Measurements from ENCODE around the gene RASSF7. TPM values are rescaled to one million over a fixed set of nuclear protein-coding genes. Genes with fewer than 3 reads are reported as not detected.

The RASSF7 gene
- total RNA-seq, 1 donor from 2014 or later, result 179 TPM

- no peak for DNase-seq (ENCODE audit: low spot score)
Measured at GRCh38 chr11:532986-533585, 27.7 kb upstream of the RASSF7 start.

DNA sequence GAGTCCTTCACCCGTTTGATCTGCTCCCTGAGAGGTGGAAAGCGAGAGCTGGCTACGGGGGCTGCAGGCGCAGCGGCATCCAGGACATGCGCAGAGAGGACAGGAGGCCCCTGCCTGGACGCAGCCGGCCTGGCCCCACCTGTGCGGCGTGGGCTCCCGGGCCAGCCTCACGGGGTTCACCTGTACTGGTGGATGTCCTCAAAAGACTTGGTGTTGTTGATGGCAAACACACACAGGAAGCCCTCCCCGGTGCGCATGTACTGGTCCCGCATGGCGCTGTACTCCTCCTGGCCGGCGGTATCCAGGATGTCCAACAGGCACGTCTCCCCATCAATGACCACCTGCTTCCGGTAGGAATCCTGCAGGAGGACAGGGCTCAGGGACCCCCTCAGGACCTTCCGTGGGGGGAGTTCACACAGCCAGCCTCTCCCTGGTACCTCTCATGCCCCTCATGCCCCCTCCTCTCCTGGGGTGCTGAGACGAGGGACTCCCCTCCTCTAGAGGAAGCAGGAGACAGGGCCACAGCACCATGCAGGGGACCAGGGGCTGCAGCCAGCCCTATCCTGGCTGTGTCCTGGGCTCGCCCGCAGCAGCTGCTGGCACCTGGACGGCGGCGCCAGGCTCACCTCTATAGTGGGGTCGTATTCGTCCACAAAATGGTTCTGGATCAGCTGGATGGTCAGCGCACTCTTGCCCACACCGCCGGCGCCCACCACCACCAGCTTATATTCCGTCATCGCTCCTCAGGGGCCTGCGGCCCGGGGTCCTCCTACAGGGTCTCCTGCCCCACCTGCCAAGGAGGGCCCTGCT is 27.0 kb upstream of the RASSF7 start:
- no peak for DNase-seq (ENCODE audit: low spot score)

DNA sequence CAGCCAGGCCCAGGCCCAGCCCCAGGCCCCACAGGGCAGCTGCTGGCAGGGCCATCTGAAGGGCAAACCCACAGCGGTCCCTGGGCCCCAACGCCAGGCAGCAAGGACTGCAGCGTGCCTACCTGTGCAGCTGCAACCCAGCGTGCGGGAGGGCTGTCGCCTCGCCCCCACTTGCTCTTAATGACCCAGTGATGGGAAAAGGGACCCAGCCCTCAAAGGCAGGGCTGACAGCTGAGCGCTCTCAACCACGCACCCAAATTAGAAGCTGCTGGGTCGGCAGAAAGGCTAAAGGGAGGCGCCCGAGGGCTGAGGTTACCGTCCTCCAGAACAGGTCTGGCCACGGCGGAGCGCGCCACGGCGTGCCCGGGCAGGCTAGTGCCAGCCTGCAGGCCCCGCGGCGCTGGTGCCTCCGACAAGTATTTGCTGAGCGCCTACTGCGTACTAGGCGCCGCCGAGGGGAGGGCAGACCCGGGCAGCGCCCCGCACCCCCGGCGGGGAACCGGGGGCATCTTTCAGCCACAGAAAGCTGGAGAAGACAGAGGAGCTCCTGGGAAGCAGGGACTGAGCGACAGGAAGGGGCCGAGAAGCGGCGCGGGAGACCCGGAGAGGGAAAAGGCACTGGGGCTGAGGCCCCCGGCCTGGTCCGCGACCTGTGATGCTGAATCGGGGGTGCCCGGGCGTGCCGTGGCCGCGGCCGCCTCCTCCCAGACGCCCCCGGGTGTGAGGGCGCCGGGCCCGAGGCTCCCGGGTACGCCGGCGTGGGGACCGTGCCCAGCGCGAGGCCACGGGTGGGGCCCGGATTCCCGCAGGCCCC is 26.2 kb upstream of the RASSF7 start:
- DNase-seq (ENCODE audit: low spot score), result no peak

DNA sequence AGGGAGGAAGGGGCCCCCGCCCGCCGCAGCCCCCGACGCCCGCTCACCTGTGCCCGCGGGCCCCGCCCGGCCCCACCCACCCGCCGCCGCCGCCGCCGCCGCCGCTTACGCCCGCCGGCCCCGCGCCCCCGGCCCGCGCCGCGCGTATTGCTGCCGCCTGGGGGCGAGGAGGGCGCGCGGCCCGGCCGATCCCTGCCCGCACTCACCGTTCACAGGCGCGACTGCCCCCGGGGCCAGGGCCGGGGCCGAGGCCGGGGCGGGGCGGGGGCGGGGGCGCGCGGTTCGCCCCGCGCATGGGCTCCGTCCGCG is 25.6 kb upstream of the RASSF7 start:
- no peak for DNase-seq (ENCODE audit: low spot score)

- peak; percentile 94 for DNase-seq (ENCODE audit: low spot score)
Measured at GRCh38 chr11:535519-536454, 25.0 kb upstream of the RASSF7 start, which contains the start of gene HRAS. TSS of gene HRAS (minus strand) at chr11:535576.

DNA sequence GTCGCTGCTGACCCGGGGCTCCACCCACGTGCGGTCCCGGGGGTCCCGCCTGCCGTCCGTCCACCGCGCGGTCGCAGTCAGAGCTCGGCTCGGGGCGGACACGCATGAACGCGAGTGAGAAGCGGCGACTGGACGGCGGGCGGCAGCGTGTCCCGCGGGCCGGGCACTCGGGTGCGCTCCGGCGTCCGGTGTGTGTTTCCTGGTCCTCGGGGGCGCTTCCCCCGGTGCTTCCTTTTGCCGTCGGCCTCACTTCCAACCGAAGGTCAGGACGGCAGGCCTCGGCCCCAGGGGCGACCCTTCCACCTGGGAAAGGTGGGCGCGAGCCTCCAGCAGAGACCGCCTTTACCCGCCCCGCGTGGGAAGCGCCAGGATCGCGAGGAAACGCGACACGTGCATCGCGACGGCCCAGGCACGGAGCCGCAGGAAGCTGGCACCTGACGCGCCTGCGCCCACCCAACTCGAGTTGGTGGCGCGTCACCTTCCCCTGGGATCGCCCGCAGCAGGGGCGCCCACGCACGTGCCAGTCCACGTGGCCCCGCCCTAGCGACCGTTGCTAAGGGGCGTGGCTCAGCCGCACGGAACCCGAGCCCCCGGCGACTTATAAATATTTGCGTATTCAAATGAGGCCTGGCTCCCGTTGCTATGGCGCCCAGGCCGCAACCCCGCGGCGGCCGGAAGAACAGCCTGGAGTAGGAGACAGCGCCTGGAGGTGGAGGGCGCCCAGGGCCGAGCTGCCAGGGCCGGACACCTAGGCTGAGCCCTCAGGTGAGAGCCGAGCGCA is 23.7 kb upstream of the RASSF7 start, which contains the start of gene LRRC56:
LRRC56 (plus strand) TSS at position 687 of the 781 bp plus-strand sequence. CDS start 3,158 bp downstream, outside the sequence.
- peak; percentile 88 for DNase-seq (ENCODE audit: low spot score)

GRCh38 chr11:537622-538430 is 22.9 kb upstream of the RASSF7 start:
- DNase-seq (ENCODE audit: low spot score), result no peak

GRCh38 chr11:538431-539051 is 22.2 kb upstream of the RASSF7 start:
- DNase-seq (ENCODE audit: low spot score), result no peak

GRCh38 chr11:539971-540481 is 20.7 kb upstream of the RASSF7 start:
- no peak for DNase-seq (ENCODE audit: low spot score)

GRCh38 chr11:540583-541432 is 20.0 kb upstream of the RASSF7 start:
- DNase-seq (ENCODE audit: low spot score), result no peak

GRCh38 chr11:541433-541885 is 19.3 kb upstream of the RASSF7 start:
- DNase-seq (ENCODE audit: low spot score), result no peak

DNA sequence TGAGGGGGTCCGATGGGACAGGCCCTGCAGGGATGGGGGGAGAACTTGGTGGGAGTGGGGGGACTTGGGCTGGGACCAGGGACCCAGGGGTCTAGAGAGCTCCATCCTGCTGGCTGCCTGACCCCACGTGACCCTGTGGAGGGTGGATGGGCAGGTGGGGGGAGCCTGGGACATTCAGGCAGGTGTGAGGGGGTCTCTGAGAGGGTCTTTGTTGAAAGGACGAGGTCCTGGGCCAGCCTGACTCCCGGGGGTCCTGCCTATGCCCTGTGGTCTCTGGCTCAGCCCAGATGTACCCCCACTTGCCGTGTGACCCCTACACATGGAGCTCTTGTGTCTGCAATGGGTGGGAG is 16.0 kb upstream of the RASSF7 start:
- no peak for DNase-seq (ENCODE audit: low spot score)

DNA sequence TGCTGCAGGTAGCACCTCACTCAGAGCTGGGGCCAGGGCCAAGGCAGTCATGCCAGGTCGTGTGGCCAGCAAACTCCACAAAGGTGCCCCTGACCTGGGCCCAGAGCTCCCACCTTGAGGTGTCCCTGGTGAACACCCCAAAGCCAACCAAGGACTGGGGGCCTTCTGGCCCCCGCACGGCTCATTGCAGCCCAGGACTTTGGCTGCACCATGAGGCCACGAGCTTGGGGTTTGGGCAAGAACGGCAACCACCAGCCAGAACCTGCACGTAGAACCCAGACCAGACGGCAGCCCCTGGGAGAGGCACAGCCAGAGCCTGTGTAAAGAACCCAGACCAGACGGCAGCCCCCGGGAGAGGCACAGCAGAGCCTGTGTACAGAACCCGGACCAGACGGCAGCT is 15.6 kb upstream of the RASSF7 start:
- no peak for DNase-seq (ENCODE audit: low spot score)

DNA sequence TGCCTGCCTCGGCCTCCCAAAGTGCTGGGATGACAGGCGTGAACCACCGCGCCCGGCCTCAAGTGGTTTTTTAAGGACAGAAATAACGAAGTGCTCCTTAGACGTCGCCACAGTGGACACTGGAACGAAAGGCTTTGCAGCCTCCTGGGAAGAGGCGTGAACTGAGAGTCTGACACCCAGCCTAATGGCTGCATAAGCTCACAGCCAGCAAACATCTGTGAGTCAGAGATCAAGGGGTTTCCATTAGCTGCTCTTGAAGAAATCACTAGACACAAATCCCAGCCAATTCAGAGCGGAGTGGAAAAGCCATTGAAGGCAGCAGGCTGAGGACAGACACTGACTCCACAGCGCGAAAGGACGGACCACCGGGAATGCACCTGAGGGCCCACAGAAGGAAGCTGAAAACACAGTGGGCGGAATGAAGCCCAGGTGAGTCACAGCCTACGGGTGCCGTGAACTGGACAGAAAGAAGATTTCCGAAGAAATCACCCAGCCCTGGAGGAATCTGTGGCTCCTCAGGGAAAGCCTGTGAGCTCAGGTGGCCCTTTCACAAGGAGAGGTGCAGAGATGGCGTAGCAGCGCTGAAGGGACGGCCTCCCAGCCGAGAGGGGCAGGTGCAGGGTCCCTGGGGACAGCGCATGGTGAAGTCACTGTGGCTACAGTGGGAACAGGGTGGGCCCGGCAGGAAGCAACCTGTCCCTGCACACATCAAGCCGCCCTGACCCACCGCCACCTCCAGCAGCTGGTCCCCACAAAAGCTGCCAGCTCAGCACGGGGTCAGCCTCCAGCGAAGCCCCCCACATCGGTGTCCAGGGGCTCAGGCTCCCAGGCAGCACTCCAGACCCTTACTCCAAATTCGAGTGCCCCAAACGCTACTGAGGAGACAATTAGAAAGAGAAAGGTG is 11.8 kb upstream of the RASSF7 start:
- no peak for DNase-seq (ENCODE audit: low spot score)

GRCh38 chr11:550021-550745 is 10.6 kb upstream of the RASSF7 start:
- DNase-seq (ENCODE audit: low spot score), result no peak

DNA sequence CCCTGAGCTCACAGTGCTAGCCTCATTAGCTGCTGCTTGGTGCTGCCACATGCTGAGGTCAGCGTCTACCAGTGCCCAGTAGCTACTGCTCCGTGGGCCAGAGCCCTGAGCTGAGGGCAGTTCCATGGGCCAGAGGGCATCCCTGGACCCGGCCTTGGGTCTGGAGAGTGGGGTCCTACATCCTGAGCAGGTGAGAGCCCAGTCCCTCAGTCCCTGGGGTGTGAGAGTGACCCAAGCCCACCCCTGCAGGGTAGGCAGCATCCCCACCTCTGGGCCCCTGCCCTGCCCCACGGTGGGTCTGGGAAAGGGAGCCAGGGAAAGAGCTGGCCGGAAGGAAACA is 10.1 kb upstream of the RASSF7 start:
- no peak for DNase-seq (ENCODE audit: low spot score)

GRCh38 chr11:551131-551530 is 9.6 kb upstream of the RASSF7 start:
- DNase-seq (ENCODE audit: low spot score), result no peak
